Measurements from ENCODE around the gene NT5C1A. TPM values are rescaled to one million over a fixed set of nuclear protein-coding genes. Genes with fewer than 3 reads are reported as not detected.

Gene NT5C1A
- total RNA-seq (2022; extraction: Qiagen RNA extraction) = 0.06 TPM in 1 of 5 replicates, not detected in the others

GRCh38 chr1:39671793-39672550 is at the start of gene NT5C1A:
TSS of gene NT5C1A (minus strand) at chr1:39672107. CDS start at chr1:39672038, 69 bp downstream.

DNA sequence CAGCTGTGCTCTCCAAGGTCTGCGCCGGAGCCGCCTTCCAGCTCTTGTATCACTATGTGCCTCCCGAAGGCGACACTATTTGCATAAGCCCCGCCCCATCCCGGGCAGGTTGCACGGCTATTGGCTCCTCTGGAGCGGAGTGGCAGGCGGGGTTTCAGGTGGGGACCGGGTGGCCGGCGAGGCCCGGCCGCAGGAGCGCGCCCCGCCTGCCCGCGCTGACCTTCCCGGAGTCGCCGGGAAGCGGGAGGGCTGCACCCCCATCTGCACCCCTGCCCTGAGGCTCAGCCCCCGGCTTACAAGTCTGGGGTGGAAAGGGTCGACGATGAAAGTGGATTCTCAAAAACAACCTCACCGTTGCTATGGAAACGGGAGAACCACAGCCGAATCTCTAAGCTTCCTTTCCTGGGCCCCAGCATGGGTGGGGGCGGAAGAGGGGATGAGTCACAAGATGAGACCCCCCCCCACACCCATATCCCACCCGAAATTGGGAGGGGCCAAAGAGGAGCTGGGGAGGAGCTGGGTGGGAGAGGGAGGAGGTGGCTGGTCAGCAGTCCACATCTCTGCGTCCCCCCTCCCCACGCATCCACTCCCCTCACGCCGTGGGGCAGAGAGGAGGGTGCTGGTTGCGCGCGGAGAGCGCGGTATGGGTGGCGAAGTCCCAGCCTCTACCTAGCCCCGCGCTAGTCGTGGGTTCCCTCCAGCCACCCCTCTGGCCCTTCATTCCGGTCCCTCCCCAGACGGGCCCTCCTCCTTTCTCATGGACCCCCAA is 19.7 kb upstream of the NT5C1A start, which contains the start of gene HPCAL4:
HPCAL4 (minus strand) TSS at position 51 of the 769 bp plus-strand sequence. CDS start 6,830 bp downstream, outside the sequence.

DNA sequence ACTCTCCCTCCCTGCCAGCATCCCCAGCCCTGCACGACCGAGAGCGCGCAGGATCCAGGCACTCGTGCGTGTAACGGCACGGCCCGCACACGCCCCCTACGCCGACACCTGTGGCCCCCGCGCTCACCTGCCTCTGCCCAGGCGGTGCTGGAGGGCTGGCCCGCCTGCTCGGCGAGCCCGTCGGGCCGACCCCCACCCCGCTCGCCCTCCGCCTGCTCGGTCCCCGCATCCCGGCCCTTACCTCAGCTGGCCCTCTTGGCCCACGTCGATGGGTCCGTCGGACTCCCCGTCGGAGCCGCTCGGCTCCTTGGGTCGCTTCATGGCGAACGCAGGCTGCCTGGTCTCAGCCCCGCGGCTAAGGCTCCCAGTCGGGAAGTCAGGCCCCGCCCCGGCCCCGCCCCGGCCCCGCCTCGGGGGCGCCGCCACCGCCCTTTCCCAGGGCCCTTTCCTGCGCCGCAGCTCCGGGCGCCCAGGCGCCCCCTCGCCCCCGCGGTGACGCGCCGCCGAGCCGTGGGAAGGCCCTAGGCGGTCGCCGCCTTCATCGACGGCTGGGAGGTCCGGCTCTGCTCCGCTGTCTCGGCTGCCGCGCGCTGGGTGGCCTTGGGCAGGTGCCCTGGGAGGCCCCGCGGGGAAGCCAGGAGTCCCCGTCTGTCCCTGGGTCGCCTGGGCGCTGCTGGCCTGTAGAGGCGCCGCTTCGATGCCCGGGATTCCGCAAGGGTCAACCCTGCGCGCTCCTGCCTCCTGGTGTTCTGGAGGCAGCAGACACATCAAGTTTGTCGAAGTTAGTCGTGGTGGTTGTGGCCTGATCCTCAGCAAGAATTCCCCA is 32.4 kb downstream of the NT5C1A start, which contains the start of gene HEYL:
HEYL (minus strand) TSS at position 339 of the 826 bp plus-strand sequence; CDS start at position 321, 18 bp downstream.

Other genes with a start within 250 kb of the NT5C1A start
- 0.07 to 0.29 TPM (median 0.13 TPM) in 5 replicates for gene BMP8A, start 180.5 kb downstream of the NT5C1A start, total RNA-seq (2022; extraction: Qiagen RNA extraction)
- gene PABPC4, start 95.3 kb downstream of the NT5C1A start, total RNA-seq (2022; extraction: Qiagen RNA extraction) = 117 to 148 TPM (median 121 TPM) in 5 replicates
- gene HEYL, start 32.5 kb downstream of the NT5C1A start, total RNA-seq (2022; extraction: Qiagen RNA extraction) = 3.1 to 3.5 TPM (median 3.4 TPM) in 5 replicates
- 0.21 to 0.27 TPM (median 0.23 TPM) in 5 replicates for gene HPCAL4, start 19.3 kb upstream of the NT5C1A start, total RNA-seq (2022; extraction: Qiagen RNA extraction)
- 38.0 to 40.4 TPM (median 39.6 TPM) in 5 replicates for gene PPIE, start 66.8 kb upstream of the NT5C1A start, total RNA-seq (2022; extraction: Qiagen RNA extraction)
- 0.33 to 0.89 TPM (median 0.67 TPM) in 5 replicates for gene OXCT2, start 99.2 kb upstream of the NT5C1A start, total RNA-seq (2022; extraction: Qiagen RNA extraction)
- gene BMP8B, start 116.8 kb upstream of the NT5C1A start, total RNA-seq (2022; extraction: Qiagen RNA extraction) = 4.2 to 5.2 TPM (median 5.0 TPM) in 5 replicates
- 13.8 to 19.2 TPM (median 14.7 TPM) in 5 replicates for gene TRIT1, start 211.4 kb upstream of the NT5C1A start, total RNA-seq (2022; extraction: Qiagen RNA extraction)
- 0.82 to 1.6 TPM (median 1.2 TPM) in 5 replicates for gene MYCL, start 229.8 kb upstream of the NT5C1A start, total RNA-seq (2022; extraction: Qiagen RNA extraction)

Data from A549 treated with AZD2906 at 1 μM for 4 hours (cell line).